Keratinocyte (primary cell): Measurements from ENCODE around the gene ITGAD. TPM values are rescaled to one million over a fixed set of nuclear protein-coding genes. Genes with fewer than 3 reads are reported as not detected.

Experiments
- DNase-seq: peaks from one replicate; pipeline ENCODE4 v3.0.0-alpha.2; 2011; ENCODE audit warnings: low read depth, missing footprints, low spot score
- FAIRE-seq: peaks from 2 replicates; lab custom pipeline; 2011; peaks lifted over from hg19 to GRCh38; lab: Jason Lieb, UNC
- H2AFZ ChIP-seq: 2 replicates; pipeline ENCODE4 v1.6.0; 2012; ENCODE audit warnings: low read length, control low read depth, inconsistent platforms; ENCODE audit not compliant: control insufficient read depth
- H3K27ac ChIP-seq: 2 replicates; pipeline ENCODE4 v1.5.1; 2011; ENCODE audit warnings: low read length; ENCODE audit not compliant: control insufficient read depth, insufficient read depth
- H3K27me3 ChIP-seq: 3 replicates; pipeline ENCODE4 v1.6.0; 2011; ENCODE audit warnings: low read length; ENCODE audit not compliant: control insufficient read depth, insufficient read depth; ENCODE audit errors: extremely low read depth
- H3K36me3 ChIP-seq, 2 experiments: 2 replicates in 1 of 2; 3 replicates in 1 of 2; pipeline ENCODE4 v1.5.1; 2011; ENCODE audit warnings: low read length in 2 of 2, mild to moderate bottlenecking in 1 of 2; ENCODE audit not compliant: control insufficient read depth in 2 of 2, insufficient read depth in 2 of 2; ENCODE audit errors: extremely low read depth in 1 of 2
- H3K4me1 ChIP-seq: 3 replicates; pipeline ENCODE4 v1.5.1; 2011; ENCODE audit warnings: low read length; ENCODE audit not compliant: control insufficient read depth, insufficient read depth; ENCODE audit errors: extremely low read depth
- H3K4me2 ChIP-seq: 3 replicates; pipeline ENCODE4 v1.6.0; 2011; ENCODE audit warnings: low read depth, low read length; ENCODE audit not compliant: control insufficient read depth, insufficient read depth; ENCODE audit errors: extremely low read depth
- H3K4me3 ChIP-seq, 3 experiments: fragments of 200-600 bp in 1 of 3; sonication (generic) in 1 of 3; 2 replicates in 2 of 3; 3 replicates in 1 of 3; pipeline ENCODE4 v1.5.1; 2011 to 2016; ENCODE audit warnings: low read length in 3 of 3, mild to moderate bottlenecking in 3 of 3, control low read depth in 2 of 3, inconsistent platforms in 1 of 3, low read depth in 1 of 3, mixed read lengths in 1 of 3, mixed run types in 1 of 3, moderate library complexity in 1 of 3; ENCODE audit not compliant: control insufficient read depth in 2 of 3, insufficient read depth in 2 of 3; ENCODE audit errors: extremely low read depth in 1 of 3
- H3K79me2 ChIP-seq: 2 replicates; pipeline ENCODE4 v1.6.0; 2012; ENCODE audit warnings: low read length; ENCODE audit not compliant: control insufficient read depth, insufficient read depth
- H3K9ac ChIP-seq: 3 replicates; pipeline ENCODE4 v1.6.0; 2011; ENCODE audit warnings: low read length; ENCODE audit not compliant: control insufficient read depth, insufficient read depth; ENCODE audit errors: extremely low read depth
- H3K9me1 ChIP-seq: 3 replicates; pipeline ENCODE4 v1.6.0; 2011; ENCODE audit warnings: low read length; ENCODE audit not compliant: control insufficient read depth, insufficient read depth; ENCODE audit errors: extremely low read depth
- H3K9me3 ChIP-seq: 2 replicates; pipeline ENCODE4 v1.5.1; 2012; ENCODE audit warnings: low read depth, low read length; ENCODE audit not compliant: control insufficient read depth
- H4K20me1 ChIP-seq: 3 replicates; pipeline ENCODE4 v1.6.0; 2011; ENCODE audit warnings: low read length; ENCODE audit not compliant: control insufficient read depth, insufficient read depth; ENCODE audit errors: extremely low read depth
- EZH2 ChIP-seq: IDR thresholded peaks from one replicate; pipeline ENCODE4 v1.6.1; 2012; ENCODE audit warnings: inconsistent platforms, mild to moderate bottlenecking, low read length, moderate library complexity
- dilution Hi-C: fragments of 300-500 bp; cut with MboI; formaldehyde crosslinking; loops from one replicate; pipeline ENCODE4 v1.7.0; 2020; ENCODE audit warnings: low sequenced_read_pairs; ENCODE audit not compliant: extremely low pct_ligation_motif_present
- polyA plus RNA-seq, 5 experiments: library from polyadenylated mRNA; depleted of rRNA in 3 of 5; stranded (reverse) in 3 of 5; stranded (forward) in 1 of 5; unstranded in 1 of 5; fragments of >200 nt; gene quantifications; 1 replicate in 1 of 5; 2 replicates in 3 of 5; 3 replicates in 1 of 5; pipeline versions ENCODE4 v1.2.1 to v1.2.3, GENCODE V29; 2011 to 2012; ENCODE audit warnings: missing spikeins in 2 of 5, low read depth in 1 of 5, low replicate concordance in 1 of 5
- TF ChIP-seq, protein P1 (sequence below), 3 experiments: IDR thresholded peaks in 1 of 3; conservative IDR thresholded peaks in 1 of 3; optimal IDR thresholded peaks in 1 of 3; 2 replicates in 2 of 3; 3 replicates in 1 of 3; pipeline versions ENCODE3 to v1.5.1; 2011; ENCODE audit warnings: low read length in 3 of 3, mild to moderate bottlenecking in 3 of 3, moderate library complexity in 2 of 3, control low read depth in 1 of 3, inconsistent platforms in 1 of 3; ENCODE audit not compliant: insufficient read depth in 2 of 3; ENCODE audit errors: extremely low read depth in 1 of 3

The ITGAD gene
- polyA plus RNA-seq, 1 donor (not counting 4 experiments of a cell fraction or from before 2014, with no cell fraction given) = not detected

DNA sequence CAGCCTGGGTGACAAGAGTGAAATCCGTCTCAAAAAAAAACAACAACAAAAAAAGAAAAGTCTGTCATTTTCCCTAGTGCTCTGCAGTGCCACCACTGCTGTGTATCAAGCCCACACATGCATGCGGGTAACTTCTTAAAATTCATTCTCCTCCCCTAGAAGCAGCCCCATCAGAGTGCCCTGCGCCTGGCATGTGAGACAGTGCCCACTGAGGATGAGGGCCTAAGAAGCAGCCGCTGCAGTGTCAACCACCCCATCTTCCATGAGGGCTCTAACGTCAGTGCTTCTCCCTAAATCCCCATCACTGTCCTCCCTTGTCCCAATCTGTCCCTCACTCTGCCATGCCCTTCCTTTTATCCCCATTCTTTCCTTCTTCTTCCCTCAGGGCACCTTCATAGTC, 24.8 kb downstream of the ITGAD start:
- Histone ChIP-seq H3K36me3 (no peaks in the 10 kb centered on the region), H3K9ac (no peak overlapping the region), H3K4me2 (no peak overlapping the region), H3K79me2 (no peaks in the 10 kb centered on the region), H3K4me1 (no peaks in the 10 kb centered on the region), H3K9me1 (no peaks in the 10 kb centered on the region), H4K20me1 (no peaks in the 10 kb centered on the region), H3K27me3 (peaks cover 4% of the 10 kb centered on the region), H3K9me3 (no peaks in the 10 kb centered on the region), H2AFZ (no peak overlapping the region), H3K4me3 (no peak overlapping the region), H3K27ac (no peak overlapping the region)
- no peak for FAIRE-seq
- DNase-seq = no peak
- TF ChIP-seq EZH2 = no peak
- TF ChIP-seq, protein P1, sequence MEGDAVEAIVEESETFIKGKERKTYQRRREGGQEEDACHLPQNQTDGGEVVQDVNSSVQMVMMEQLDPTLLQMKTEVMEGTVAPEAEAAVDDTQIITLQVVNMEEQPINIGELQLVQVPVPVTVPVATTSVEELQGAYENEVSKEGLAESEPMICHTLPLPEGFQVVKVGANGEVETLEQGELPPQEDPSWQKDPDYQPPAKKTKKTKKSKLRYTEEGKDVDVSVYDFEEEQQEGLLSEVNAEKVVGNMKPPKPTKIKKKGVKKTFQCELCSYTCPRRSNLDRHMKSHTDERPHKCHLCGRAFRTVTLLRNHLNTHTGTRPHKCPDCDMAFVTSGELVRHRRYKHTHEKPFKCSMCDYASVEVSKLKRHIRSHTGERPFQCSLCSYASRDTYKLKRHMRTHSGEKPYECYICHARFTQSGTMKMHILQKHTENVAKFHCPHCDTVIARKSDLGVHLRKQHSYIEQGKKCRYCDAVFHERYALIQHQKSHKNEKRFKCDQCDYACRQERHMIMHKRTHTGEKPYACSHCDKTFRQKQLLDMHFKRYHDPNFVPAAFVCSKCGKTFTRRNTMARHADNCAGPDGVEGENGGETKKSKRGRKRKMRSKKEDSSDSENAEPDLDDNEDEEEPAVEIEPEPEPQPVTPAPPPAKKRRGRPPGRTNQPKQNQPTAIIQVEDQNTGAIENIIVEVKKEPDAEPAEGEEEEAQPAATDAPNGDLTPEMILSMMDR (optimal IDR thresholded peaks at IDR 0.05 in 1 of 3, IDR thresholded peaks at IDR 0.05 in 1 of 3, conservative IDR thresholded peaks at IDR 0.05 in 1 of 3; ENCODE audit: extremely low read depth in 1 of 3, insufficient read depth in 2 of 3, low read length in 3 of 3) = no peak
- dilution Hi-C loops = no loop called here

DNA sequence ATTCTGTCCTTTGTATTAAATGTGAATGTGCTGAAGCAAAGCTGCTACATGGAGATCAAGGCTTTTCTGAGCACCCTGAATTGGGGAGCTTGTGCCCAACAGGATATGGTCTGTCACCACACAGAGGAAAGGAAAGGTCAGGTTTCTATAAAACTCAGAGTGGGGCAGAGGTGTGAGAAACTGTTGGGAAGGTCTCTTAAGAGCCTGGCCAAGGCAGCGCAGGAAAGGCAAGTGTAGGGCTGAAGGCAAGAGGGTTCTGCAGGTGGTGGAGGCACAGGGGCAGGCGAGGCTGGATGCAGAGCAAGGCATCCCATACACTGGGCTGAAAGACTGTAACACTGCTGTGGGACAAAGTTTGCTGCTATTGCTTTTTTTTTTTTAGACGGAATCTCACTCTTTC, 26.9 kb downstream of the ITGAD start:
- H3K79me2 ChIP-seq = no peaks in the 10 kb centered on the region
- H3K4me3 ChIP-seq = no peak overlapping the region
- H3K4me1 ChIP-seq = no peaks in the 10 kb centered on the region
- no peaks in the 10 kb centered on the region for H3K9me1 ChIP-seq
- FAIRE-seq (no peak), DNase-seq (no peak)
- no peak overlapping the region for H3K27ac ChIP-seq
- no peak overlapping the region for H3K4me2 ChIP-seq
- TF ChIP-seq, protein P1 (optimal IDR thresholded peaks at IDR 0.05 in 1 of 3, IDR thresholded peaks at IDR 0.05 in 1 of 3, conservative IDR thresholded peaks at IDR 0.05 in 1 of 3; ENCODE audit: extremely low read depth in 1 of 3, insufficient read depth in 2 of 3, low read length in 3 of 3) = no peak
- TF ChIP-seq EZH2 = no peak
- H4K20me1 ChIP-seq = no peaks in the 10 kb centered on the region
- no peaks in the 10 kb centered on the region for H3K36me3 ChIP-seq
- H3K27me3 ChIP-seq = no peaks in the 10 kb centered on the region
- H2AFZ ChIP-seq = no peak overlapping the region
- no peak overlapping the region for H3K9ac ChIP-seq
- dilution Hi-C loops = no loop called here
- no peaks in the 10 kb centered on the region for H3K9me3 ChIP-seq
